Liver (tissue), 9 donors: ENCODE measurements around the gene ERBIN. TPM values are rescaled to one million over a fixed set of nuclear protein-coding genes. Genes with fewer than 3 reads are reported as not detected.

ENCODE experiments used
- DNase-seq: peaks from one replicate; pipeline ENCODE4 v3.0.0-alpha.2; 2017; ENCODE audit warnings: low spot score
- H3K27ac ChIP-seq, 2 donors: one replicate each; pipeline ENCODE4 v1.7.0; 2013; ENCODE audit warnings: inconsistent platforms in 2 of 2, low read length in 2 of 2, control low read depth in 1 of 2, low read depth in 1 of 2, mild to moderate bottlenecking in 1 of 2
- H3K27me3 ChIP-seq, 4 donors: one replicate each; pipeline versions ENCODE4 v1.6.1 to v1.7.0; 2013; ENCODE audit warnings: low read length in 3 of 4, inconsistent platforms in 1 of 4, mild to moderate bottlenecking in 1 of 4, moderate library complexity in 1 of 4; ENCODE audit not compliant: control insufficient read depth in 4 of 4, insufficient read depth in 4 of 4
- H3K36me3 ChIP-seq, 4 donors: one replicate each; pipeline versions ENCODE4 v1.6.1 to v1.7.0; 2013; ENCODE audit warnings: low read length in 3 of 4, mild to moderate bottlenecking in 3 of 4, low read depth in 1 of 4, moderate library complexity in 1 of 4; ENCODE audit not compliant: control insufficient read depth in 4 of 4, insufficient read depth in 3 of 4
- H3K4me1 ChIP-seq, 4 donors: one replicate each; pipeline versions ENCODE4 v1.6.1 to v1.7.0; 2013; ENCODE audit warnings: low read length in 3 of 4, mild to moderate bottlenecking in 3 of 4, moderate library complexity in 1 of 4; ENCODE audit not compliant: control insufficient read depth in 4 of 4, insufficient read depth in 4 of 4
- H3K4me3 ChIP-seq, 3 donors: one replicate each; pipeline versions ENCODE4 v1.6.1 to v1.7.0; 2013; ENCODE audit warnings: low read length in 3 of 3, control low read depth in 1 of 3, low read depth in 1 of 3, mild to moderate bottlenecking in 1 of 3
- H3K9ac ChIP-seq, 2 donors: one replicate each; pipeline ENCODE4 v1.7.0; 2013; ENCODE audit warnings: low read length in 2 of 2, mild to moderate bottlenecking in 2 of 2, moderate library complexity in 2 of 2, control low read depth in 1 of 2, low read depth in 1 of 2
- H3K9me3 ChIP-seq, 4 donors: one replicate each; pipeline versions ENCODE4 v1.6.1 to v1.7.0; 2013; ENCODE audit warnings: low read length in 3 of 4; ENCODE audit not compliant: control insufficient read depth in 4 of 4
- ATF3 ChIP-seq: IDR thresholded peaks from 2 replicates; pipeline ENCODE4 v1.6.1; 2016; ENCODE audit warnings: antibody characterized with exemption
- FOXA1 ChIP-seq: IDR thresholded peaks from 2 replicates; pipeline ENCODE4 v1.6.1; 2016; ENCODE audit warnings: antibody characterized with exemption
- FOXA2 ChIP-seq: IDR thresholded peaks from 2 replicates; pipeline ENCODE4 v1.6.1; 2016; ENCODE audit warnings: antibody characterized with exemption
- GABPA ChIP-seq, 2 donors: IDR thresholded peaks in 1 of 2; conservative IDR thresholded peaks in 1 of 2; 2 replicates each; pipeline ENCODE4 v1.6.1; 2016; ENCODE audit warnings: antibody characterized with exemption in 2 of 2, mild to moderate bottlenecking in 1 of 2, moderate library complexity in 1 of 2
- HNF4A ChIP-seq, 2 donors: conservative IDR thresholded peaks; 2 replicates each; pipeline ENCODE4 v1.6.1; 2016; ENCODE audit warnings: antibody characterized with exemption in 2 of 2, mild to moderate bottlenecking in 2 of 2
- HNF4G ChIP-seq: IDR thresholded peaks from 2 replicates; pipeline ENCODE4 v1.6.1; 2016; ENCODE audit warnings: antibody characterized with exemption
- JUND ChIP-seq, 2 donors: IDR thresholded peaks; 2 replicates each; pipeline ENCODE4 v1.6.1; 2016; ENCODE audit warnings: antibody characterized with exemption in 2 of 2
- NR2F2 ChIP-seq: IDR thresholded peaks from 2 replicates; pipeline ENCODE4 v1.6.1; 2016; ENCODE audit warnings: antibody characterized with exemption
- REST ChIP-seq: IDR thresholded peaks from 2 replicates; pipeline ENCODE4 v1.6.1; 2016; ENCODE audit warnings: antibody characterized with exemption, mild to moderate bottlenecking
- RXRA ChIP-seq, 2 donors: IDR thresholded peaks; 2 replicates each; pipeline ENCODE4 v1.6.1; 2017 to 2018; ENCODE audit warnings: antibody characterized with exemption in 2 of 2, mild to moderate bottlenecking in 1 of 2
- TAF1 ChIP-seq: conservative IDR thresholded peaks from 2 replicates; pipeline ENCODE4 v1.6.1; 2016; ENCODE audit warnings: antibody characterized with exemption, mild to moderate bottlenecking
- YY1 ChIP-seq: IDR thresholded peaks from 2 replicates; pipeline ENCODE4 v1.6.1; 2016; ENCODE audit warnings: antibody characterized with exemption, mild to moderate bottlenecking
- WGBS: extraction: QIAGEN DNeasy Blood & Tissue Kit; methylation state at CpG from one replicate; pipeline ENCODE4 v1.1.7; 2013; 5-methylcytosine and 5-hydroxymethylcytosine counted together
- polyA plus RNA-seq, 2 donors: library from polyadenylated mRNA; stranded (reverse) in 1 of 2; unstranded in 1 of 2; fragments of 200-250 nt in 1 of 2; fragments of >200 nt in 1 of 2; fragmentation: Nextera tagmentation in 1 of 2; extraction: Ambion mirVana in 1 of 2; gene quantifications; one replicate each; pipeline versions ENCODE4 v1.2.1 to v1.2.3, GENCODE V29; 2013 to 2015
- total RNA-seq, 2 donors: library from RNA; depleted of rRNA; stranded (reverse); fragments of >200 nt; gene quantifications; one replicate each; pipeline ENCODE4 v1.2.3, GENCODE V29; 2014
- TF ChIP-seq, protein P1 (sequence below): IDR thresholded peaks from 2 replicates; pipeline ENCODE4 v1.6.1; 2016; ENCODE audit warnings: antibody characterized with exemption
- donor health status: healthy.
- donor health status: healthy.
- donor health status: healthy.
- donor health status: healthy.
- donor health status: healthy.

Gene ERBIN
- total and polyA plus RNA-seq, 4 donors, result 9.7 to 54.9 (median 32.5) TPM

DNA sequence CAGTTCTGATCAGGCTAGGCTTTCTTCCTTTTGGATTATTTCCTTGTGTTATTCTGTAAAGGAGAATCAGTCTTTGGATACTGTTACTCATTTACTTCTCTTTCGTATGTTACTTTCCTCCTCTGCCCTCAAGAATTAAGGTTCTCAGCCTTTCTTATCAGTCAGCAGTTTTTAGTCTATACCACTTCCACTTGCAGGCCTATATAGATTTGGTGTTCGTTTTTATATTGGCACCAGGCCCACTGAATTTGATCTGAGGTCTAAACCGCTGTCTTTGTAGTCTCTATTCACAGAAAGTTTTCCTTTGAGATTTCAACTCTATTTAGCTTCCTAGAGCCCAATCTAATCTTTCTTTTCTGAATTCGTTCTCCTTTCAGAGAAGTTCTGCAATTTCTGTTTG is 62.8 kb downstream of the ERBIN start:
- peaks cover 0 to 8% (median 1%) of the 10 kb centered on the region in 4 donors for H3K36me3 ChIP-seq
- no peak overlapping the region for H3K4me3 ChIP-seq
- peaks cover 8 to 28% (median 11%) of the 10 kb centered on the region in 4 donors for H3K4me1 ChIP-seq
- H3K9ac ChIP-seq, result no peak overlapping the region
- WGBS, result 81% methylated on average over 4 of the region's 4 CpGs
- no peak for DNase-seq
- no peak overlapping the region for H3K27ac ChIP-seq
- no peaks in the 10 kb centered on the region for H3K27me3 ChIP-seq
- TF ChIP-seq ATF3 (no peak), FOXA1 (no peak), REST (no peak), HNF4G (no peak), TAF1 (no peak), RXRA (IDR thresholded peaks at IDR 0.05) (no peak), GABPA (IDR thresholded peaks at IDR 0.05 in 1 of 2, conservative IDR thresholded peaks at IDR 0.05 in 1 of 2) (no peak), HNF4A (conservative IDR thresholded peaks at IDR 0.05) (no peak), JUND (IDR thresholded peaks at IDR 0.05) (no peak), NR2F2 (no peak)
- TF ChIP-seq, protein P1, sequence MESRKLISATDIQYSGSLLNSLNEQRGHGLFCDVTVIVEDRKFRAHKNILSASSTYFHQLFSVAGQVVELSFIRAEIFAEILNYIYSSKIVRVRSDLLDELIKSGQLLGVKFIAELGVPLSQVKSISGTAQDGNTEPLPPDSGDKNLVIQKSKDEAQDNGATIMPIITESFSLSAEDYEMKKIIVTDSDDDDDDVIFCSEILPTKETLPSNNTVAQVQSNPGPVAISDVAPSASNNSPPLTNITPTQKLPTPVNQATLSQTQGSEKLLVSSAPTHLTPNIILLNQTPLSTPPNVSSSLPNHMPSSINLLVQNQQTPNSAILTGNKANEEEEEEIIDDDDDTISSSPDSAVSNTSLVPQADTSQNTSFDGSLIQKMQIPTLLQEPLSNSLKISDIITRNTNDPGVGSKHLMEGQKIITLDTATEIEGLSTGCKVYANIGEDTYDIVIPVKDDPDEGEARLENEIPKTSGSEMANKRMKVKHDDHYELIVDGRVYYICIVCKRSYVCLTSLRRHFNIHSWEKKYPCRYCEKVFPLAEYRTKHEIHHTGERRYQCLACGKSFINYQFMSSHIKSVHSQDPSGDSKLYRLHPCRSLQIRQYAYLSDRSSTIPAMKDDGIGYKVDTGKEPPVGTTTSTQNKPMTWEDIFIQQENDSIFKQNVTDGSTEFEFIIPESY, result no peak
- no peaks in the 10 kb centered on the region for H3K9me3 ChIP-seq

- H3K36me3 ChIP-seq, result peaks cover 0 to 13% (median 6%) of the 10 kb centered on the region in 4 donors
- TF ChIP-seq HNF4G, result no peak
- no peak for TF ChIP-seq YY1
- no peaks in the 10 kb centered on the region for H3K27me3 ChIP-seq
- DNase-seq, result no peak
- no peak overlapping the region for H3K4me3 ChIP-seq
- no peaks in the 10 kb centered on the region for H3K9me3 ChIP-seq
- H3K27ac ChIP-seq, result no peak overlapping the region
- H3K9ac ChIP-seq, result no peak overlapping the region
- 93% methylated on average over 7 of the region's 7 CpGs for WGBS
- H3K4me1 ChIP-seq, result no peaks in the 10 kb centered on the region
Measured at GRCh38 chr5:65992630-65993029, 66.3 kb downstream of the ERBIN start.

DNA sequence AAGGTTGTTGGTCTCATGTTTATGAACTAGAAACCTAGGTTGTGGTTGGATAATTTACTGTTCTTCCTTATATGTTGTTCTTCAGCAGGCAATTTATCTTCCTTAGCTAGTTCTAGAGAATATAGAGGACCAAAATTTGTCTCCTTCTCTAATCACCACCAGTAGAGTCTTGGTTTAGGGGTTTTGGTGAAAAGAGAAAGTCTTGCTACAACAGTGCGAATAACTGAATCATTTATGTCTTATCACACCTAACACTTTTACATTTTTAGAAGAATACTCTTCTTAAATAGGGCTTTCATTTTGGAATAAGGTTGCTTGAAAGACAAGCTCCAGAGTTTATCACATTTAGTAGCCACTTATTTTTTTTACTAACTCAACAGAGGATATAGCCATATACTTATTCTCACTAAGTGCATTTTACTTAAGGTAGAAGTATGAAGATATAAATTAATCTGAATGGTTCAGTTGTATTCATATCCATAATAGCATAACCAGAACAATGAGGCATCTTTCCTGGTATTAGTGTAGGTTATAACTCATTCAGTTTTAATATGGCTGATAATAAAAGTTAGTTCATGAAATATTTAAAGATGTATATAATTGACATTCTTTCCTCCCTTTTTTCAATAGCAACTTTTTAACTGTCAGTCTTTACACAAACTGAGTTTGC is 67.9 kb downstream of the ERBIN start:
- no peaks in the 10 kb centered on the region for H3K4me1 ChIP-seq
- DNase-seq, result no peak
- H3K27ac ChIP-seq, result no peak overlapping the region
- H3K27me3 ChIP-seq, result no peaks in the 10 kb centered on the region
- H3K4me3 ChIP-seq, result no peak overlapping the region
- TF ChIP-seq ATF3 (no peak), FOXA2 (no peak)
- no peak overlapping the region for H3K9ac ChIP-seq
- H3K36me3 ChIP-seq, result peaks cover 0 to 15% (median 6%) of the 10 kb centered on the region in 4 donors
- H3K9me3 ChIP-seq, result no peaks in the 10 kb centered on the region
- 99% methylated on average over 1 of the region's 1 CpG for WGBS
